ENCODE data around the gene SUSD2.
"Not testable (repeated sequence)": the region's sequence is repeated elsewhere in the genome, so short reads cannot be mapped to it uniquely, and the experiment has no call there.

The SUSD2 gene

GRCh38 chr22:24176040-24176439 lies 5.2 kb upstream of the SUSD2 start:
- no peak overlapping the region for H3K4me3 ChIP-seq (ENCODE audit: low read depth, low read length)

GRCh38 chr22:24176630-24177029 lies 4.7 kb upstream of the SUSD2 start:
- H3K4me3 ChIP-seq (ENCODE audit: low read depth, low read length), result no peak overlapping the region

- H3K4me3 ChIP-seq (ENCODE audit: low read depth, low read length), result no peak overlapping the region
These were observed 4.2 kb upstream of the SUSD2 start for GRCh38 chr22:24177045-24177444.

GRCh38 chr22:24177456-24177855 lies 3.8 kb upstream of the SUSD2 start:
- H3K4me3 ChIP-seq (ENCODE audit: low read depth, low read length), result no peak overlapping the region

GRCh38 chr22:24178021-24178431 lies 3.3 kb upstream of the SUSD2 start:
- no peak overlapping the region for H3K4me3 ChIP-seq (ENCODE audit: low read depth, low read length)

GRCh38 chr22:24178502-24179440 lies 2.5 kb upstream of the SUSD2 start:
- no peak overlapping the region for H3K4me3 ChIP-seq (ENCODE audit: low read depth, low read length)

- no peak overlapping the region for H3K4me3 ChIP-seq (ENCODE audit: low read depth, low read length)
These were observed 1.6 kb upstream of the SUSD2 start for GRCh38 chr22:24179478-24180210.

- H3K4me3 ChIP-seq (ENCODE audit: low read depth, low read length), result no peak overlapping the region
These were observed 785 bp upstream of the SUSD2 start for GRCh38 chr22:24180316-24181087.

GRCh38 chr22:24181996-24182899 lies 961 bp downstream of the SUSD2 start:
- H3K4me3 ChIP-seq (ENCODE audit: low read depth, low read length), result no peak overlapping the region

GRCh38 chr22:24182900-24183246 lies 1.6 kb downstream of the SUSD2 start:
- H3K4me3 ChIP-seq (ENCODE audit: low read depth, low read length), result not testable (repeated sequence)

- H3K4me3 ChIP-seq (ENCODE audit: low read depth, low read length), result no peak overlapping the region
These were observed 2.2 kb downstream of the SUSD2 start for GRCh38 chr22:24183321-24184031.

- H3K4me3 ChIP-seq (ENCODE audit: low read depth, low read length), result no peak overlapping the region
These were observed 2.9 kb downstream of the SUSD2 start for GRCh38 chr22:24184057-24184798.

- no peak overlapping the region for H3K4me3 ChIP-seq (ENCODE audit: low read depth, low read length)
These were observed 3.8 kb downstream of the SUSD2 start for GRCh38 chr22:24185001-24185500.

- H3K4me3 ChIP-seq (ENCODE audit: low read depth, low read length), result no peak overlapping the region
These were observed 4.4 kb downstream of the SUSD2 start for GRCh38 chr22:24185501-24186351.

GRCh38 chr22:24186352-24186740 lies 5.1 kb downstream of the SUSD2 start:
- no peak overlapping the region for H3K4me3 ChIP-seq (ENCODE audit: low read depth, low read length)

GRCh38 chr22:24186892-24187670 lies 5.8 kb downstream of the SUSD2 start:
- no peak overlapping the region for H3K4me3 ChIP-seq (ENCODE audit: low read depth, low read length)
